Stimulated activated CD4-positive, alpha-beta T cell treated with anti-CD3 and anti-CD28 coated beads, TNF-alpha, amount 100 ng/mL, for 4 hours (primary cell): ENCODE data around the gene OR4S2.

Experiments
- DNase-seq, 3 experiments: peaks; one replicate each; pipeline ENCODE4 v3.0.0-alpha.2; 2020; ENCODE audit warnings: low read depth in 3 of 3

The OR4S2 gene, protein sequence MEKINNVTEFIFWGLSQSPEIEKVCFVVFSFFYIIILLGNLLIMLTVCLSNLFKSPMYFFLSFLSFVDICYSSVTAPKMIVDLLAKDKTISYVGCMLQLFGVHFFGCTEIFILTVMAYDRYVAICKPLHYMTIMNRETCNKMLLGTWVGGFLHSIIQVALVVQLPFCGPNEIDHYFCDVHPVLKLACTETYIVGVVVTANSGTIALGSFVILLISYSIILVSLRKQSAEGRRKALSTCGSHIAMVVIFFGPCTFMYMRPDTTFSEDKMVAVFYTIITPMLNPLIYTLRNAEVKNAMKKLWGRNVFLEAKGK

DNA sequence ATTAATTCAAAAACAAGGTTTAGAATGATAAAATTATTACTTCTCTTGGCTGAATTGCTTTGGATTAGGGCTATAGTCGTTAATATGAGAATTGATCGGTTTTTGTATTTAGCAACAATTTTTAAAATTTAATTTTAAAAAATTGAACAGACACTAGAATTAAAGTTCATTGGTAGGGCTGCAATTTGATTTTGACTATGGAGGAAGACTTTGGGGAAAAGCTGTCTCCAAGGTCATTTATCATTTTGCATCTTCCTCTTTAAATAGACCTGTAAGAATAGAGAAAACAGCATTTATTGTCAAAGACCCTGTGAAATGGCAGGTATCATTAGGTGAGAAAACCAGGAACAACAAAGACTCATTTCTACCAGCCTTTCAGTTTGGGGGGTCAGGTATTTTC, at the start of gene OR4S2:
TSS of gene OR4S2 (plus strand) at position 301 of the 400 bp plus-strand sequence. CDS start 2,577 bp downstream, outside the sequence.
- no peak for DNase-seq

DNA sequence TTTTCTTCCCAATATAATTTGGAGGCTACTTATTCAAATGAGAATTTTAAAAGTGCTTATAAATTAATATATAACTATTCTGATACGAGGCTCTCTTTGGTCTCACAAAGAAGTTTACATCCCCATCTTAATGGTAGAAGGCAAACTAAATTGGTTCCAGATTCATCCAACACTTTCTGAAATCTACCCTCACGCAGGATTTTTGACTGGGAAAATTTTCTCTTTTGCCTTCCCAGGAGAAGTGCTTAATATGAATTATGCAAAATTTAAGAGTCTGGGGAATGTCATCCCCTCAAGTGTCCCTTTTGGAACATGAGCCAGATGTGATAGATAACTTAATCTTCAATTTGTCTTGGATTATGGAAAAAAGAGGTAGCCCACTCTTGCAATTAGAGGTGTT, 40.6 kb upstream of the OR4S2 start, which contains the start of gene OR4C11:
TSS of gene OR4C11 (minus strand) at position 101 of the 400 bp plus-strand sequence. CDS start 3,272 bp downstream, outside the sequence.
- no peak for DNase-seq

DNA sequence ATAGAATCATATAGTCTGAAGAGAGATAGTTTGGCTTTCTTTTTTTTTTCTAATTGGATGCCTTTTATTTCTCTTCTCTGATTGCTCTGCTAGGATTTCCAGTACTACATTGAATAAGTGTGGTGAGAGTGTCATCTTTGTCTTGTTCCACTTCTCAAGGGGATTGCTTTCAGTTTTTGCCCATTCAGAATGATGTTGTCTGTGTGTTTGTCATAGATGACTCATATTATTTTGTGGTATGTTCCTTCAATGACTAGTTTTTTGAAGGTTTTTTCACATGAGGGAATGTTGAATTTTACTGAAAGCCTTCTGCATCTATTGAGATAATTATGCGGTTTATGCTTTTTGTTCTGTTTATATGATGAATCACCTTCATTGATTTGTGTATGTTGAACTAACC, 23.6 kb upstream of the OR4S2 start:
- DNase-seq: no peak

DNA sequence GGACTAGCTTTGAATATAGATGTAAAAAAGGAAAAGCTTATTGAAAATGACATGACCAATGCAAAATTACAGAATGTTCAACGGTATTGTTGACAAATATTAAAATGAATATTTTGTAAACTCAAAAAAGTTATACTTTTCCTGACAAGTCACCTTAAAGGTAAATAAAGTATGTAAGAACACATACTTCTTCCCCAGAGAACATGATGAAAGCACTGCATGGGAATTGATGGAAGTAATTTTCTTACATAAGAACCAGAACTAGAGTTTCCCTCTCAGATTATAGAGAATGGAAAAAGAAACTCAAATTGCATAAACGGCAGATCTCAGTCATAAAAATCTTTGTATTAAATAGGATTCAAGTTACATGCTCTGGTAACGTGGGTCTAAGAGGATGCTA, 13.3 kb upstream of the OR4S2 start, which contains the start of gene OR4P4:
TSS of gene OR4P4 (plus strand) at position 301 of the 400 bp plus-strand sequence.
- no peak for DNase-seq

DNA sequence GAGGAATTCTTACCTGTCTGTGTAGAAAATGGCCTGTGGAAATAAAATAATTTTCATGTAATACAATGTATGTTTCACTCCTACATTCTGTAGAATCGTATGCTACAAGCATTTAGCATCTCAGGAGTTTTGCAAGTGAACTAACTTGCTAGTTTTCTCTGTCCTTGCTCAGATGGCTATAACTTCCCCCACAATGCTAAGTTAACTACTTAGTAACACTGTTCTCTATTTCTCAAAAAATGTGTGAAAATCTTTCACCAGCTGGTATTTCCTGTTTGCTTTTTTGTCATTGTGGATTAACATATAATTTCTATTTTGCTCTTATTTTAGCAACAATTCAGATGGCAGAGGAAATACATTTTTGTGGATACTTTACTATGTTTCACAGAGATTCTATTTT, 4.4 kb downstream of the OR4S2 start:
- no peak for DNase-seq

DNA sequence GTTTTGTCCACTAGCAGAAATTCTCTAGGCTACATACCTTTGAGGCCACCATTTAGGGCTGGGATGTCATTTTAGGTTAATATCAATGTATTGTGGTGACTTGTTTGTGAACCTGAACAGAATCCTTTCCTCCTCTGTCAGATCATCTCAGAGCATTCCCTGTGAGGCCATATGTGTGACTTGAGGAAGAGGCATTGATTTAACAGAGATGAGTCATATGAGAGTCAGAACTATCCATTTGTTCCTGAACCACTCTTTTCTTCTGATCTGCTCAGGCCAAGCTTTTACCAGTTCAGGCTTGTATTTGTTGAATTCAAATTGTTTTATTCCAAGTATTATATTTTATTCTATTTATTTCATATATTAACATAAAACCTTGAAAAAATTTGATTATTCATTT, 7.0 kb downstream of the OR4S2 start:
- DNase-seq: no peak

DNA sequence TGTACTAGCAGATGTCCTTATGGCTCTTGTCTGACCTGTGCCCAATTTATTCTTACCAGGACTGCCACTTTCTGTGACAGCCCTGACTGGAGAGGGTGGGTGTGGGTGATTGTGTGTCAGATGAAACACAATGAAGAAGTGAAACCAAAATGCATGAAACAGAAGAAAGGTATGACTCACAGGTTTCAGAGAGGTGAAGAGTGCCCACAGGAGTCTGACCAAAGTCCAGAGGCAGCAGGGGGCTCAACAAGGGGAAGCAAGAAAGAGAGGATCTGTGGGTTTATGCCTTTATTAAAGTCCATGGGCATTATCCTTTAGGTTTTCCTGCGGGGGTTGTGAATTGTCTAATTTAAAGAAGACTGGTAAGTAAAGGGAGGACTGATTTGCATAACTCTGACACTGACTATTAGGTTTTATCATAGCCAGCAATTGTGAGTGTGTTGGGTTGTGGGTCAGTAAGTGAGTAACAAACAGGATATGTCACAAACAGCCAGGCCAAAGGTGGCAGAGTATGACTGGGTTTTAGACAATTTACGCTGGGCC, 10.0 kb downstream of the OR4S2 start:
- no peak for DNase-seq

DNA sequence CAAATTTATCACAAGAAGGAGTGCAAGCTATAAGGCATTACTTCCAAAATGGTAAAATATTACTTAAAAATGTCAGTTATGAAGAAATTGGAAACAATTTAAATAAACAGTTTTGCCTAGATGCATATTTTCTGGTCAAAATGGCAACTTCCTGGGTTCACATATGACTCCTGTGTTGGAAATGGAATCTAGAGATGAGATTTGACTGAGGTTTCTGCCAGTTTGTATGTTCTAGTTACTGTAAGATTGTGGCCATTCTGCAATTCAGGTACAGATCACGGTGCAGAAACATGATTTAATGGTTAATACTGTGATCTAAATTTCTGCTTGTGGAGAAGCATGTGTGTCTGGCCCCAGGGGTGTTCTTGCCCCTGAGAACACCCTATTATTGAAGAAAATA, 10.5 kb downstream of the OR4S2 start:
- DNase-seq: no peak

DNA sequence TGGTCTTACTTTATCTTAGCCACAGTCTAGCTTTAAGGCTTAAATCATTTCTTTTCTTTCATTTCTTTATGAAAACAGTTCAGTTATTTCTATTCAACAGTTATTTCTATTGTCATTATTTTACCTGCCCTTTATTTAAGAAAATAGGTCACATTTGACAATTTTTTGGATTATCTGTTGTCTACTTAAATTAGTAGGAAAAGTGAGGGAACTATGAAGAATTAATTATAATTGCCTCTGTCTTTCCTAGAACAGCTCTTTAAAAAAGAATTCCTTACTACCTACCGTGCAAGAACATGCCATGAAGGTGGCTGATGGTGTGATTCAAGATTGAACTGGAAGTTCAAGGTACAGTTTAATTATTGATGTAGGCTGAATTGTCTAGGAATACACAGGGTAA, 13.8 kb downstream of the OR4S2 start, which contains the start of gene OR4C6:
TSS of gene OR4C6 (plus strand) at position 301 of the 400 bp plus-strand sequence. CDS start 2,966 bp downstream, outside the sequence.
- no peak for DNase-seq

DNA sequence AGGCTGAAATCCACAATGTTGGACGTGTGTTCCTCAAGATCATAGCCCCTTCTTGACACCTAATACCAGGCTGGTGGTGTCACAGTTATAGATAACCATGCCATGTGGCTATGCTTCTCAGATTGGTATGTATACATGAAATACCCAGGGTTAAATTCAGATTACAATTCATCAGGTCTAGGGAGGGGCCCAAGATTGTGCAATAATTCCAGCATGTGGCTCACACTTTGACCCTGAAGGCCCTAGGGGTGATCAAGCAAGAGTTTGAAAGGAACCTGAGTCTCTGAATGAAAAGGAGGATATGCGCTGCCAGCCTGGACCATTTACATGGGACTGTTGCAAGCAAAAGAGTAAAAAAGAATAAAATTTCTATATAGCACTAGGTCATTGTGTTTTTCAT, 21.2 kb downstream of the OR4S2 start:
- no peak for DNase-seq

DNA sequence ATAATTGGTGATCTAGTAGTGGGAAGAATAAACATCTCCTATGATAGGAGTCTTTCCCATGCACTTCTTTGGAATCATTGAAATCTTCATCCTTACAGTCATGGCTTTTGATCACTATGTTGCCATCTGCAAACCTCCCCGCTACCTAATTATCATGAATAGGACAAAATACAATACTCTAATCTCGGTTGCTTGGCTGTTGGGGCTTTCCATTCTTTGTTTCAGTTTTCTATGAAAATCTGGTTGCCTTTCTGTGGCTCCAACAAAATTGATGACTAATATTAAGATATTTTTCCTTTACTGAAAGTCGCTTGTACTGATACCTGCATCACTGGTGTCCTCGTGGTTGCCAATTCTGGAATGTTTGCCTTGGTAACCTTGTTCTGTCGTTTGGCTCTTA, 25.7 kb downstream of the OR4S2 start:
- DNase-seq: no peak

DNA sequence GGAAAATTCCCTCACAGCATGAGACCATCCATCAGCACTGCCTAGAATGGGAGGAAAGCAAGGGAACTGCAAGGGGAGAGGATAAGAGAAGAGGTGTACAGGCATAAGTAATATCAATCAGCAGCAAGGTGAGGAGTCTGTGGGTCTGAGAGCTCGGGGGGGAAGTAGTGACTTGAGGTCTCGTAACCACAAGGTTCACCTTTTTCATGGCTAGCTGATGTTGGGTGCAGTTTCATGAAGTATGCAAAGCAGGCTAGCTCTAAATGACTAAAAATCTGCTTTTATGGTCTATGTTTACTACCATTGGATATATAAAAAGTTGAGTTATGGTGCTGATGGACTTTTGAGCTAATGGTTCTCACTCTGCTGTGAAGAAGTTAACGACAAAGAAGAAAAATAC, 49.7 kb downstream of the OR4S2 start:
- DNase-seq: no peak

DNA sequence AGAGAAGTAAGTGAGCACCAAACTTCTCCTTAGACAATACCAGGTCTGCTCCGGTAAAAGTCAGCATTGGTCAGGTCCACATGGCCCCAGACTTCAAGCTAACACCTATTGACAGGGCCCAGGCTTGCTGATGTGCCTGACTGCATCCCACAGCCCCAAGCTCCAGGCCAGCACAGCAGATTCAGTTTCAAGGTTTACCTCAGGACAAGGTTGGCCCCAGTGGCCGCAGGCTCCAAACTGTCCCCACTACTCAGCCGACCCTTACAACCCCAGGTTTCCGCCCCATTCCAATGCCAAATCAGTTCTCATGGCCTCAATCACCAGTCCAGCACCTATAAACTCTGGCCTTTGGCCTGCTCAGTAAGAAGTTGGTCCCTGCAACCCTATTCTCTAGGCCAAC, 53.3 kb downstream of the OR4S2 start:
- DNase-seq: no peak
